Measurements from ENCODE around the gene RAMP3.

Gene RAMP3

DNA sequence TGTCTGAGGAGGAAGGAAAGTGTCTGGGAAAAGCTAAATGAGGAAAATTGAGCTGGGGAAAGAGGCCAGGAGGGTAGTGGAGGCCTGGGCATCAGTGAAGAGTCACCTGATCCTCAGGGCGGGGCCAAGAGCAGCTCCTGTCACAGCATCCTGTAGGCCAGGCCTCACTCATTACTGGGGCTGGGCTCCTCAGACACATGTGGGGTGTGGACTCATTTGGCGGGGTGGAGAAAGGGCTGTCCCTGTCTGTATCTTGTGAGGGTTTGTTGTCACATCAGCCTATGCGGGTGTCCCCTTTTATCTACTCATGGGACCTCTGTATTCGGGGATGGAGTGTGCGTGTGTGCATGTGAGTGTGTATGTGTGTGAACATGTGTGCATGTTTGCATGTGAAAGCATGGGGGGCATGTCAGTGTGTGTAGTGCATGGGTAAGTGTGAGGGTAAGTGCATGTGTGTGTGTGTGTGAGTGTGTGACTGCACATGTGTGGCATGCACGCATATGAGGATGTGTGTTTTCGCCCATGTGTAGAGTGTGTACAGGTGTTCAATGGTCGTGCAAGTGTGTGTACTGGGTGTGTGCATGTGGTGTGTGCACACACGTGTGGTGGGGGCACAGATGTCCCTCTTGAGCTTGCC is 67.8 kb downstream of the RAMP3 start:
- no peak for DNase-seq

DNA sequence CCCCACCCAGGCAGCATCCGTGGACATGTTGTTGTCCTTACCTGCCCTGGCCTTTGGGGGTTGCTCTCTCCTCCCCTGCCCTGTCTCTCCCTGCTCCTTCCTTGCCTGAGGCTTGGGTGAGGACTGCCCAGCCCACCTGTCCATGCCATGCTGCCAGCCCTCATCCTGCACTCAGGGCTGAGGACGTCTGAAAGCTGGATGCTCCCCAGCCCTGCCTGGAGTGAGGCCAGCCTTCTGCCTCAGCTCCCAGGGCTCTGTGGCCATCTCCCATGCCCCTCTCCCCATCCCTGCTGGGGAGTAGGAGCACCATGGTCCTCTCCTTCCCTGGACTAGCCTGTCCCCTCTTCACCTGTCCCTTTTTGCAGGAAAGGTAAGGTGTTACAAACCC is 68.4 kb downstream of the RAMP3 start:
- no peak for DNase-seq

DNA sequence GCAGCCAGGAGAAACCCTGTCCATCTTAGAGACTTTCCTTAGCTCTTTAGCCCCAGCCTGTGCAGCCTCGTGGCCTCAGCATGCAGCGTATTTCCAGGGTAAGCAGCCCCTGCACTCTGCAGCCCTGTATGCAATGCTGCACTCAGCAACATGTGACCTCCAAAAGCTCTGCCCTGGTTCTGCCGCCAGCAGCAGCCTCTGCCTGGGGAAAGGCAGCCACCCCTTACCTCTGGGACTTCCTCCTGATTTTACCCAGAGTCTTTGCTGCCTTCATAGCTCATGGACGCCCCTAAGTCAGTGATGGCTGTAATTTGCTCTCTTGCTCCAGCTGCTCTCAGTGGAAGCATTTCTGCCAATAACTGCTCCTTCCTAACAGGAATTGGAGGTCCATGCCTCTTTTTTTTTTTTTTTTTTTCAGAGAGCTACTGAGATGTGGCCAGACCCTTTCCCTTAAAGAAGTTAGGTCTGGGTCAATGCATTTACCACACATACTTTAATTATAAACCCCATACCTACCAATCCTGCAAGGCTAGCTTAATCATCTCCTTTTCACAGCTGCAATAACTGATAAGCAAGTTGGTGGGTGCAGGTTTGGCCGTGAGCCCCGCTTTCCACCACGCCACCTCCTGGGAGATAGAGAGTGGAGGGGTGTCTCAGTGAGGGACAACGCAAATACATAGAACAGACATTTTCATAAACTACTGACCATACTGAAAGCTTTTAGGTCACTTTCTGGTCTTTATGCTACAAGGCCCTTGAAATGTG is 71.7 kb downstream of the RAMP3 start:
- no peak for DNase-seq

DNA sequence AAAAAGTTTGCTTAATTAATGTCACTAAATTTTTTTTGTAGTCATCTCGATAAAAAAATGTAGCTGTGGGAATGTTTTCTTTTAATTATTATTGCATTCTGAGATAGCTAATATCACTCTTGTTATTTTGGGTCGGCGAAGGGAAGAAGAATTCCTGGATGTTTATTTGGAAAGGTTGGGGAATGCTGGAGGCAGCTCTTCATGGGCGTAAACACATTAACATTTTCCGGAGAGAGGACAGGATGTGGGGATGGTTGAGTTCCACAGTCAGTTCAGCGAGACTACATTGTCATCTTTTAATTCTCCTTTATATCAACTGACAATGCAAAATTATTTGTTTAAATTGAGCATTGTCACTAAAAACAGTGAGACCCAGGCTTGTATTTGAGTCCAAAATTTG is 72.5 kb downstream of the RAMP3 start:
- no peak for DNase-seq

DNA sequence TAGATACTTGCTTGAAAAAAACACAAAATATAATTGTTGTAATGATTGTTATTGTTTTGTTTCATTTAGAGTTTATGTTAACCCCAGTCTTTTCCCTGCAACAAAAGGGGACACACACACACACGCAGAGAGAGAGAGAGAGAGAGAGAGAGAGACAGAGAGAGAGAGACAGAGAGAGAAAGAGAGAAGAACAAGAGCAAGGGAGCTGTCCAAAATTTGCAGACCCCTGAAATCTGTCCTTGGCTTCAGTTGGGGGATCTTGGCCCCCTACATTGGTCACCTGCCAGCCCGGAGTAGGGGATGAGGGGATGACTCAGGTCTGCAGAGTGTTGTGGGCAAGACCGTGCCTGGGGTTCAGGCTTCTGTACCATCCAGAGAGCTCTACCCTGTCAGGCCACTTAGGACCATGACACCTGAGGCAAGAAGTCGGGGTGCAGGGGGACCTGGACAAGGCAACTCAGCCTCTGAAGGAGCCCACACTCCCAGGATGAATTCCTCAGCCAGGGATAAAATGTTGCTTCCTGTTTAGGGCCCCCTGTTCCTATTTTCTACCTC is 73.1 kb downstream of the RAMP3 start:
- no peak for DNase-seq

DNA sequence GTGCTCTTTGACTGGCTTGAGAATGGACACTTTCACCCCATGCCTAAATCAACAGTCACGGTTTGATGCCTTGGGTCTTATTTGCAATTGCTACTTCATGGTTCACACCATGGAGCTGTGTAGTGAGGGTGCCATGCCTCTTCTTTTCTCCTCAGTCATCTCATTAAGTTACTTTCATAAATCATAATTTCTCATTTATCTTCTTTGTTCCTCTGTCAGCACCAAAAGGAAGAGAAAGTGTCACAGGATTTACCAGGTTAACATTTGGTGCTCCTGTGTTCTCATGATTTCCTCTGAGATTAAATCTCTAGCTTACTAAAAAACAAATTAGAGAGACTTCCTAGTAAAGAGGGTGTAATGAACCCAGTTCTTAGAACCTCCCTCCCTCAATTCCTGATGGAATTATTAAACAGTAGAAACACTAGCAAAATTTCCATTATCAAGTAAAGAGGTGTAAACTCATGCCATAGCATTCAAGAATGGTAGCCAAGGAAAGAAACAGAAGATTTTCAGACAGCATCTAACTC is 75.7 kb downstream of the RAMP3 start:
- DNase-seq = no peak
